GM23338 (cell line): ENCODE results near the gene CTNND2. TPM values are rescaled to one million over a fixed set of nuclear protein-coding genes. Genes with fewer than 3 reads are reported as not detected.
"Not testable (repeated sequence)": the region's sequence is repeated elsewhere in the genome, so short reads cannot be mapped to it uniquely, and the experiment has no call there.

Source experiments
- ATAC-seq: fragments of 200-7000 bp; cut with Tn5 transposase; 3 replicates; pipeline ENCODE4 v1.9.1; 2020
- DNase-seq: peaks from one replicate; pipeline ENCODE4 v3.0.0-alpha.2; 2015; ENCODE audit warnings: low spot score
- H2AFZ ChIP-seq: fragments of 200-600 bp; sonication (generic); 2 replicates; pipeline ENCODE4 v1.8.0; 2016; ENCODE audit warnings: antibody characterized with exemption, mild to moderate bottlenecking, moderate library complexity
- H3F3A ChIP-seq: fragments of 200-600 bp; sonication (generic); replicated peaks from 2 replicates; pipeline ENCODE4 v1.8.0; 2017; ENCODE audit warnings: antibody characterized with exemption, mixed run types, low read depth
- H3K27ac ChIP-seq: fragments of 200-600 bp; sonication (generic); 2 replicates; pipeline ENCODE4 v1.6.1; 2016; ENCODE audit warnings: low read depth
- H3K27me3 ChIP-seq: fragments of 200-600 bp; sonication (generic); 2 replicates; pipeline ENCODE4 v1.8.0; 2016; ENCODE audit warnings: mild to moderate bottlenecking, mixed run types, moderate library complexity; ENCODE audit not compliant: insufficient read depth
- H3K36me3 ChIP-seq: fragments of 200-600 bp; sonication (generic); 2 replicates; pipeline ENCODE4 v1.8.0; 2016; ENCODE audit warnings: mild to moderate bottlenecking; ENCODE audit not compliant: insufficient read depth
- H3K4me1 ChIP-seq: fragments of 200-600 bp; sonication (generic); 2 replicates; pipeline ENCODE4 v1.8.0; 2016; ENCODE audit warnings: mild to moderate bottlenecking, moderate library complexity; ENCODE audit not compliant: insufficient read depth
- H3K4me2 ChIP-seq: fragments of 200-600 bp; sonication (generic); 2 replicates; pipeline ENCODE4 v1.7.1; 2017; ENCODE audit warnings: mixed run types
- H3K4me3 ChIP-seq: fragments of 200-600 bp; sonication (generic); 2 replicates; pipeline ENCODE4 v1.6.1; 2016; ENCODE audit warnings: mixed run types
- H3K79me2 ChIP-seq: fragments of 200-600 bp; sonication (generic); replicated peaks from 2 replicates; pipeline ENCODE4 v1.8.0; 2017; ENCODE audit warnings: mild to moderate bottlenecking; ENCODE audit not compliant: insufficient read depth
- H3K9me2 ChIP-seq: fragments of 200-600 bp; sonication (generic); 2 replicates; pipeline ENCODE4 v1.8.0; 2017; ENCODE audit not compliant: insufficient read depth
- H4K20me1 ChIP-seq: fragments of 200-600 bp; sonication (generic); replicated peaks from 2 replicates; pipeline ENCODE4 v1.8.0; 2017; ENCODE audit warnings: mild to moderate bottlenecking; ENCODE audit not compliant: insufficient read depth
- H3K27ac Mint-ChIP-seq: 2 replicates; pipeline ENCODE4 v1.8.0; 2020; ENCODE audit warnings: inconsistent platforms, mild to moderate bottlenecking, moderate library complexity, mixed read lengths
- H3K27me3 Mint-ChIP-seq: 3 replicates; pipeline ENCODE4 v1.8.0; 2022; ENCODE audit warnings: low read depth, mild to moderate bottlenecking, moderate library complexity, mixed read lengths, inconsistent platforms; ENCODE audit not compliant: insufficient read depth, poor library complexity
- H3K36me3 Mint-ChIP-seq: 3 replicates; pipeline ENCODE4 v1.8.0; 2021; ENCODE audit warnings: low read depth, mild to moderate bottlenecking, inconsistent platforms, moderate library complexity, mixed read lengths
- H3K4me1 Mint-ChIP-seq: 3 replicates; pipeline ENCODE4 v1.8.0; 2020; ENCODE audit warnings: mild to moderate bottlenecking, inconsistent platforms, mixed read lengths
- H3K4me3 Mint-ChIP-seq: 3 replicates; pipeline ENCODE4 v1.8.0; 2021; ENCODE audit warnings: moderate library complexity, mild to moderate bottlenecking, inconsistent platforms, mixed read lengths
- H3K9me3 Mint-ChIP-seq: 3 replicates; pipeline ENCODE4 v1.8.0; 2020; ENCODE audit warnings: moderate library complexity, mild to moderate bottlenecking, inconsistent platforms, mixed read lengths
- CTCF ChIP-seq, 2 experiments: fragments of 200-600 bp in 1 of 2; sonication (generic) in 1 of 2; conservative IDR thresholded peaks; 2 replicates each; pipeline versions ENCODE4 v1.5.1 to v1.6.1; 2016 to 2017; ENCODE audit warnings: antibody characterized with exemption in 2 of 2, low read depth in 2 of 2, mild to moderate bottlenecking in 2 of 2, moderate library complexity in 1 of 2
- ETS1 ChIP-seq: IDR thresholded peaks from 2 replicates; pipeline ENCODE4 v1.6.1; 2016; ENCODE audit warnings: antibody characterized with exemption
- JUNB ChIP-seq: IDR thresholded peaks from one replicate; pipeline ENCODE4 v1.6.1; 2016; ENCODE audit warnings: antibody characterized with exemption; ENCODE audit not compliant: unreplicated experiment
- STAT1 ChIP-seq: IDR thresholded peaks from one replicate; pipeline ENCODE4 v1.6.1; 2016; ENCODE audit warnings: antibody characterized with exemption; ENCODE audit not compliant: unreplicated experiment
- ZNF114 ChIP-seq: fragments of 250-450 bp; sonication (Bioruptor Pico); IDR thresholded peaks from 2 replicates; pipeline ENCODE4 v1.5.0; 2020; ENCODE audit warnings: mild to moderate bottlenecking, moderate library complexity
- polyA plus RNA-seq: library from polyadenylated mRNA; unstranded; fragments of >200 nt; fragmentation: Nextera tagmentation; extraction: Ambion mirVana; gene quantifications from 2 replicates; pipeline ENCODE4 v1.2.1, GENCODE V29; 2016
- total RNA-seq: library from RNA; depleted of rRNA; stranded (reverse); fragments of >200 nt; shearing (Covaris generic); gene quantifications from 2 replicates; pipeline ENCODE4 v1.2.3, GENCODE V29; 2014

The CTNND2 gene
- total and polyA plus RNA-seq, 2 experiments from 2014 or later: 5.1 to 7.0 TPM

GRCh38 chr5:11319836-11320580, 584.2 kb downstream of the CTNND2 start (continued):
- TF ChIP-seq CTCF (conservative IDR thresholded peaks at IDR 0.05; ENCODE audit: low read depth in 2 of 2) (no peak), ZNF114 (CRISPR knock-in tag) (no peak)

- H3K4me2 ChIP-seq, H3K36me3 ChIP-seq, ATAC-seq, H3K4me1 Mint-ChIP-seq, H3K4me3 Mint-ChIP-seq, H3K4me1 ChIP-seq, H3K27ac Mint-ChIP-seq, DNase-seq, H3K9me2 ChIP-seq, H3K27ac ChIP-seq, H3K9me3 Mint-ChIP-seq, H3K36me3 Mint-ChIP-seq, H3K27me3 Mint-ChIP-seq, H3K27me3 ChIP-seq, H4K20me1 ChIP-seq, H3K79me2 ChIP-seq, H3K4me3 ChIP-seq, H3F3A ChIP-seq, H2AFZ ChIP-seq: not testable (repeated sequence)
These were observed 590.6 kb downstream of the CTNND2 start for GRCh38 chr5:11313694-11314093.

GRCh38 chr5:11311731-11312130, 592.5 kb downstream of the CTNND2 start:
- Histone ChIP-seq H3K27ac (no peak overlapping the region), H2AFZ (no peak overlapping the region), H3K27me3 (no peaks in the 10 kb centered on the region), H3K4me1 (no peaks in the 10 kb centered on the region), H3K4me2 (no peak overlapping the region), H3F3A (no peaks in the 10 kb centered on the region), H3K79me2 (no peaks in the 10 kb centered on the region), H3K9me2 (no peaks in the 10 kb centered on the region), H3K36me3 (no peaks in the 10 kb centered on the region), H3K4me3 (no peak overlapping the region), H4K20me1 (no peaks in the 10 kb centered on the region)
- DNase-seq (no peak), ATAC-seq (no peak)
- H3K9me3 Mint-ChIP-seq: no peaks in the 10 kb centered on the region
- no peaks in the 10 kb centered on the region for H3K36me3 Mint-ChIP-seq
- H3K27ac Mint-ChIP-seq: no peak overlapping the region
- no peaks in the 10 kb centered on the region for H3K27me3 Mint-ChIP-seq
- H3K4me3 Mint-ChIP-seq: no peak overlapping the region
- no peak for TF ChIP-seq ZNF114 (CRISPR knock-in tag)
- no peak for TF ChIP-seq JUNB
- TF ChIP-seq ETS1: no peak
- no peak for TF ChIP-seq STAT1
- peaks cover 3% of the 10 kb centered on the region; the same call in 1 of the 3 replicates for H3K4me1 Mint-ChIP-seq
